Stimulated activated CD8-positive, alpha-beta memory T cell treated with anti-CD3 and anti-CD28 coated beads, Interleukin-15, amount 100 ng/mL, for 1 hour (primary cell): ENCODE results near the gene DHX32.
"Not testable (repeated sequence)": the region's sequence is repeated elsewhere in the genome, so short reads cannot be mapped to it uniquely, and the experiment has no call there.

Experiments used
- DNase-seq: peaks from one replicate; pipeline ENCODE4 v3.0.0-alpha.2; 2020; ENCODE audit warnings: low read depth

DHX32 gene

GRCh38 chr10:125895130-125896087, 14.3 kb upstream of the DHX32 start:
- not testable (repeated sequence) for DNase-seq

GRCh38 chr10:125894176-125894575, 13.1 kb upstream of the DHX32 start:
- not testable (repeated sequence) for DNase-seq

- not testable (repeated sequence) for DNase-seq
These were observed 11.3 kb upstream of the DHX32 start for GRCh38 chr10:125892402-125892801.

GRCh38 chr10:125889441-125889840, 8.3 kb upstream of the DHX32 start:
- DNase-seq = not testable (repeated sequence)

- no peak for DNase-seq
These were observed 5.9 kb upstream of the DHX32 start for GRCh38 chr10:125886914-125887512.

- no peak for DNase-seq
These were observed 2.1 kb upstream of the DHX32 start for GRCh38 chr10:125883211-125883610.

GRCh38 chr10:125882596-125882995, 1.5 kb upstream of the DHX32 start:
- DNase-seq = no peak

GRCh38 chr10:125880719-125881118, 373 bp downstream of the DHX32 start:
- DNase-seq = no peak

- DNase-seq = no peak
These were observed 1.9 kb downstream of the DHX32 start for GRCh38 chr10:125878957-125879835.

- DNase-seq = no peak
These were observed 9.8 kb downstream of the DHX32 start for GRCh38 chr10:125871338-125871737.

GRCh38 chr10:125868372-125868975, 12.6 kb downstream of the DHX32 start:
- DNase-seq = no peak

GRCh38 chr10:125866421-125867029, 14.6 kb downstream of the DHX32 start:
- DNase-seq = no peak

GRCh38 chr10:125865120-125865519, 16.0 kb downstream of the DHX32 start:
- DNase-seq = no peak

GRCh38 chr10:125859128-125859817, 21.8 kb downstream of the DHX32 start:
- DNase-seq = no peak

- no peak for DNase-seq
These were observed 23.8 kb downstream of the DHX32 start for GRCh38 chr10:125857185-125857760.

- DNase-seq = no peak
These were observed 28.6 kb downstream of the DHX32 start for GRCh38 chr10:125852487-125852886.

- DNase-seq = no peak
These were observed 30.0 kb downstream of the DHX32 start for GRCh38 chr10:125850766-125851731.

- no peak for DNase-seq
These were observed 31.6 kb downstream of the DHX32 start for GRCh38 chr10:125849448-125849847.

GRCh38 chr10:125848857-125849256, 32.2 kb downstream of the DHX32 start:
- DNase-seq = no peak
